Measurements from ENCODE around the gene MPI.

DNA sequence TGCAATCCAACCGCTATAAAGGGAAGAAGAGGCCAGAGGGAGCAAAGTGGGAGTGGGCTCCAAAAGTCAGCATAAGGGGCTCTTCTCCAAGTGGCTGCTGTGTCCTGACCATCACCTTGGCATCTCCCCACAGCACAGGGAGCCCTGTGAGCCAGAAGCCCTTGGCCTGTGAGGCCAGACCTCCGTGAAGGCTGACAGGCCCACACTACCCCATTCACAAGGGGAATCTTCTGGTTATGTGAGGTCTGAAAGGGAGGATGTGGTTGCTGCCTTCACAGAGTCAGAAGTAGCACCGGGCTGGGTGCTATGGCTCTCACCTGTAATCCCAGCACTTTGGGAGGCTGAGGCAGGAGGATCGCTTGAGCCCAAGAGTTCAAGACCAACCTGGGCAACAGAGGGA, 44.3 kb upstream of the MPI start:
- TF ChIP-seq, protein P1, sequence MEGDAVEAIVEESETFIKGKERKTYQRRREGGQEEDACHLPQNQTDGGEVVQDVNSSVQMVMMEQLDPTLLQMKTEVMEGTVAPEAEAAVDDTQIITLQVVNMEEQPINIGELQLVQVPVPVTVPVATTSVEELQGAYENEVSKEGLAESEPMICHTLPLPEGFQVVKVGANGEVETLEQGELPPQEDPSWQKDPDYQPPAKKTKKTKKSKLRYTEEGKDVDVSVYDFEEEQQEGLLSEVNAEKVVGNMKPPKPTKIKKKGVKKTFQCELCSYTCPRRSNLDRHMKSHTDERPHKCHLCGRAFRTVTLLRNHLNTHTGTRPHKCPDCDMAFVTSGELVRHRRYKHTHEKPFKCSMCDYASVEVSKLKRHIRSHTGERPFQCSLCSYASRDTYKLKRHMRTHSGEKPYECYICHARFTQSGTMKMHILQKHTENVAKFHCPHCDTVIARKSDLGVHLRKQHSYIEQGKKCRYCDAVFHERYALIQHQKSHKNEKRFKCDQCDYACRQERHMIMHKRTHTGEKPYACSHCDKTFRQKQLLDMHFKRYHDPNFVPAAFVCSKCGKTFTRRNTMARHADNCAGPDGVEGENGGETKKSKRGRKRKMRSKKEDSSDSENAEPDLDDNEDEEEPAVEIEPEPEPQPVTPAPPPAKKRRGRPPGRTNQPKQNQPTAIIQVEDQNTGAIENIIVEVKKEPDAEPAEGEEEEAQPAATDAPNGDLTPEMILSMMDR (IDR thresholded peaks at IDR 0.05) = no peak
- TF ChIP-seq POLR2A (IDR thresholded peaks at IDR 0.05) = no peak
